Activated CD8-positive, alpha-beta memory T cell treated with anti-CD3 and anti-CD28 coated beads, Interleukin-2, amount 10 ng/mL, durations not matched to agents 7 days and 5 days (primary cell): ENCODE data around the gene C17orf67. TPM values are rescaled to one million over a fixed set of nuclear protein-coding genes. Genes with fewer than 3 reads are reported as not detected.

ENCODE experiments used
- ATAC-seq: fragments of 150-1000 bp; cut with Tn5 transposase; one replicate; pipeline ENCODE4 v1.10.0; 2021; ENCODE audit warnings: moderate library complexity
- CTCF ChIA-PET: fragments of 350-600 bp; sonication (Branson Sonifier 250); formaldehyde crosslinking; loops from one replicate; lab custom pipeline; 2021; ENCODE audit warnings: antibody characterized with exemption; lab: Charles Lee
- DNase-seq: peaks from one replicate; pipeline ENCODE4 v3.0.0-alpha.2; 2020
- H3K27ac Mint-ChIP-seq: one replicate; pipeline ENCODE4 v1.8.0; 2021; ENCODE audit warnings: mild to moderate bottlenecking, mixed read lengths
- H3K27me3 Mint-ChIP-seq: one replicate; pipeline ENCODE4 v1.8.0; 2021; ENCODE audit warnings: mixed read lengths
- H3K36me3 Mint-ChIP-seq: one replicate; pipeline ENCODE4 v1.8.0; 2021; ENCODE audit warnings: mild to moderate bottlenecking, mixed read lengths
- H3K4me1 Mint-ChIP-seq: one replicate; pipeline ENCODE4 v1.8.0; 2021; ENCODE audit warnings: mixed read lengths
- H3K4me3 Mint-ChIP-seq: one replicate; pipeline ENCODE4 v1.8.0; 2021; ENCODE audit warnings: mild to moderate bottlenecking, moderate library complexity, mixed read lengths
- H3K9me3 Mint-ChIP-seq: one replicate; pipeline ENCODE4 v1.8.0; 2022; ENCODE audit warnings: low read depth, mixed read lengths
- total RNA-seq, 2 experiments: library from RNA; stranded (reverse); gene quantifications; one replicate each; pipeline ENCODE4 v1.2.3, GENCODE V29; 2021

Gene C17orf67
- total RNA-seq, 2 experiments from 2014 or later: 4.2 to 5.7 TPM

- Mint-ChIP-seq H3K4me1 (peaks cover 31% of the 10 kb centered on the region), H3K9me3 (no peaks in the 10 kb centered on the region), H3K36me3 (peaks cover 22% of the 10 kb centered on the region), H3K4me3 (no peak overlapping the region), H3K27ac (peak overlapping the region; percentile 29), H3K27me3 (no peaks in the 10 kb centered on the region)
- no peak for DNase-seq
- ATAC-seq: no peak
- CTCF ChIA-PET: interaction anchor here (2.0 to 5.0 kb wide), 2 partner anchors 11 to 123 kb away, joined by 4 to 36 read pairs; no protein-coding TSS in a partner anchor
Observed at GRCh38 chr17:56830726-56831368, 2.9 kb downstream of the C17orf67 start.

- H3K27ac Mint-ChIP-seq: no peak overlapping the region
- H3K36me3 Mint-ChIP-seq: peaks cover 15% of the 10 kb centered on the region
- CTCF ChIA-PET: no interaction called here
- no peak for ATAC-seq
- peaks cover 19% of the 10 kb centered on the region for H3K4me1 Mint-ChIP-seq
- DNase-seq: no peak
- no peak overlapping the region for H3K4me3 Mint-ChIP-seq
- H3K27me3 Mint-ChIP-seq: no peaks in the 10 kb centered on the region
- no peaks in the 10 kb centered on the region for H3K9me3 Mint-ChIP-seq
Observed at GRCh38 chr17:56826611-56827414, 6.9 kb downstream of the C17orf67 start.

GRCh38 chr17:56824503-56824902, 9.2 kb downstream of the C17orf67 start:
- ATAC-seq (no peak), DNase-seq (no peak)
- Mint-ChIP-seq H3K4me3 (no peak overlapping the region), H3K9me3 (no peaks in the 10 kb centered on the region), H3K36me3 (peaks cover 3% of the 10 kb centered on the region), H3K4me1 (peaks cover 13% of the 10 kb centered on the region), H3K27me3 (no peaks in the 10 kb centered on the region), H3K27ac (no peak overlapping the region)
- CTCF ChIA-PET: interaction anchor here (2.5 kb wide), 1 partner anchor 10 kb away, joined by 10 read pairs; the partner anchor contains the start of genes C17orf67 and DGKE

- no peaks in the 10 kb centered on the region for H3K27me3 Mint-ChIP-seq
- ATAC-seq: no peak
- H3K36me3 Mint-ChIP-seq: peaks cover 3% of the 10 kb centered on the region
- H3K9me3 Mint-ChIP-seq: no peaks in the 10 kb centered on the region
- no peak overlapping the region for H3K4me3 Mint-ChIP-seq
- H3K4me1 Mint-ChIP-seq: peaks cover 20% of the 10 kb centered on the region
- CTCF ChIA-PET: interaction anchor here (2.5 kb wide), 1 partner anchor 11 kb away, joined by 10 read pairs; the partner anchor contains the start of genes C17orf67 and DGKE
- no peak for DNase-seq
- no peak overlapping the region for H3K27ac Mint-ChIP-seq
Observed at GRCh38 chr17:56823848-56824247, 9.9 kb downstream of the C17orf67 start.

GRCh38 chr17:56822725-56823124, 11.0 kb downstream of the C17orf67 start:
- DNase-seq: no peak
- H3K27me3 Mint-ChIP-seq: no peaks in the 10 kb centered on the region
- CTCF ChIA-PET: interaction anchor here (1.1 to 1.2 kb wide), 2 partner anchors 43 to 68 kb away, joined by 3 to 5 read pairs; no protein-coding TSS in a partner anchor

GRCh38 chr17:56821847-56822534, 11.7 kb downstream of the C17orf67 start:
- Mint-ChIP-seq H3K36me3 (peaks cover 3% of the 10 kb centered on the region), H3K4me1 (peaks cover 21% of the 10 kb centered on the region), H3K4me3 (no peak overlapping the region), H3K9me3 (no peaks in the 10 kb centered on the region), H3K27me3 (no peaks in the 10 kb centered on the region), H3K27ac (no peak overlapping the region)
- ATAC-seq (no peak), DNase-seq (no peak)
- CTCF ChIA-PET: interaction anchor here (0.6 to 6.3 kb wide), 5 partner anchors 34 to 118 kb away, joined by 3 to 49 read pairs (median 4); no protein-coding TSS in a partner anchor

More at GRCh38 chr17:56822725-56823124, 11.0 kb downstream of the C17orf67 start:
- peaks cover 3% of the 10 kb centered on the region for H3K36me3 Mint-ChIP-seq
- H3K4me1 Mint-ChIP-seq: peaks cover 21% of the 10 kb centered on the region
- no peak overlapping the region for H3K4me3 Mint-ChIP-seq
- H3K27ac Mint-ChIP-seq: no peak overlapping the region
- no peak for ATAC-seq
- no peaks in the 10 kb centered on the region for H3K9me3 Mint-ChIP-seq

GRCh38 chr17:56820207-56820606, 13.5 kb downstream of the C17orf67 start:
- Mint-ChIP-seq H3K4me1 (peaks cover 21% of the 10 kb centered on the region), H3K27me3 (no peaks in the 10 kb centered on the region), H3K9me3 (no peaks in the 10 kb centered on the region), H3K36me3 (peaks cover 3% of the 10 kb centered on the region), H3K27ac (no peak overlapping the region), H3K4me3 (no peak overlapping the region)
- DNase-seq (no peak), ATAC-seq (no peak)
- CTCF ChIA-PET: interaction anchor here (0.7 to 6.3 kb wide), 36 partner anchors 8 to 228 kb away, joined by 3 to 49 read pairs (median 4); partner anchors contain the start of genes C17orf67, COIL, DGKE and SCPEP1

GRCh38 chr17:56819431-56820145, 14.1 kb downstream of the C17orf67 start:
- no peaks in the 10 kb centered on the region for H3K9me3 Mint-ChIP-seq
- no peak overlapping the region for H3K4me3 Mint-ChIP-seq
- peaks cover 21% of the 10 kb centered on the region for H3K4me1 Mint-ChIP-seq
- ATAC-seq (peak; percentile 83), DNase-seq (peak; percentile 81)
- peaks cover 3% of the 10 kb centered on the region for H3K36me3 Mint-ChIP-seq
- no peaks in the 10 kb centered on the region for H3K27me3 Mint-ChIP-seq
- H3K27ac Mint-ChIP-seq: no peak overlapping the region
- CTCF ChIA-PET: interaction anchor here (0.7 to 6.3 kb wide), 37 partner anchors 8 to 227 kb away, joined by 3 to 49 read pairs (median 4); partner anchors contain the start of genes C17orf67, COIL, DGKE and SCPEP1

- no peak overlapping the region for H3K4me3 Mint-ChIP-seq
- H3K36me3 Mint-ChIP-seq: no peaks in the 10 kb centered on the region
- peaks cover 21% of the 10 kb centered on the region for H3K4me1 Mint-ChIP-seq
- no peak for DNase-seq
- H3K9me3 Mint-ChIP-seq: no peaks in the 10 kb centered on the region
- H3K27ac Mint-ChIP-seq: no peak overlapping the region
- ATAC-seq: no peak
- no peaks in the 10 kb centered on the region for H3K27me3 Mint-ChIP-seq
- CTCF ChIA-PET: interaction anchor here (1.0 to 6.3 kb wide), 26 partner anchors 9 to 227 kb away, joined by 3 to 49 read pairs (median 4); partner anchors contain the start of genes C17orf67, COIL, DGKE and SCPEP1
Observed at GRCh38 chr17:56819030-56819429, 14.7 kb downstream of the C17orf67 start.

- H3K36me3 Mint-ChIP-seq: no peaks in the 10 kb centered on the region
- no peak overlapping the region for H3K4me3 Mint-ChIP-seq
- no peak overlapping the region for H3K27ac Mint-ChIP-seq
- H3K27me3 Mint-ChIP-seq: no peaks in the 10 kb centered on the region
- ATAC-seq (no peak), DNase-seq (no peak)
- peaks cover 16% of the 10 kb centered on the region for H3K4me1 Mint-ChIP-seq
- CTCF ChIA-PET: interaction anchor here (1.4 to 6.3 kb wide), 2 partner anchors 120 to 123 kb away, joined by 3 to 49 read pairs; no protein-coding TSS in a partner anchor
- H3K9me3 Mint-ChIP-seq: no peaks in the 10 kb centered on the region
Observed at GRCh38 chr17:56817066-56817465, 16.7 kb downstream of the C17orf67 start.

GRCh38 chr17:56815711-56816110, 18.0 kb downstream of the C17orf67 start:
- Mint-ChIP-seq H3K4me3 (no peak overlapping the region), H3K36me3 (no peaks in the 10 kb centered on the region), H3K9me3 (no peaks in the 10 kb centered on the region), H3K4me1 (peaks cover 13% of the 10 kb centered on the region), H3K27ac (no peak overlapping the region), H3K27me3 (no peaks in the 10 kb centered on the region)
- no peak for ATAC-seq
- no peak for DNase-seq
- CTCF ChIA-PET: interaction anchor here (6.3 kb wide), 1 partner anchor 124 kb away, joined by 49 read pairs; no protein-coding TSS in a partner anchor

- Mint-ChIP-seq H3K27me3 (no peaks in the 10 kb centered on the region), H3K4me3 (no peak overlapping the region), H3K9me3 (no peaks in the 10 kb centered on the region), H3K27ac (no peak overlapping the region), H3K36me3 (no peaks in the 10 kb centered on the region), H3K4me1 (no peaks in the 10 kb centered on the region)
- no peak for DNase-seq
- no peak for ATAC-seq
- CTCF ChIA-PET: no interaction called here
Observed at GRCh38 chr17:56812901-56813388, 20.8 kb downstream of the C17orf67 start.
